ENCODE results near the gene TMTC2.

Gene TMTC2

DNA sequence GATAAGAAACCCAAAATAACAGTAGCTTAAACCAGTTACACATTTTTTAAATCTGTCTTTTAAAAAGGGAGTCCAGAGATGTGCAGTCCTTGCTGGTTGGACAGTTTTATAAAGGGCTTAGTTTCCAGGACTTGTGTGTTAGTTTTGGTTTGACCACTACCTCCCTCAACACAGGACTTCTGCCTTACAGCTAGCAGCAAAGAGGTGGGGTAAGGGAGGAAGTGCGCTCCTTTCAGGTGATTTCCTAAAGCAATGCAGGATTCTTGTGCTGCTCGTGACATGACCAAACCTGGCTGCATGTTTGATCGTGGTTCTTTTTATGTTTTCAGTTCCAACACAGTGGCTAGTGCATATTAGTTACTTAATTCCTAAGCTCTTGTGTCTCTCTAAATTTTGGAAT is 266.2 kb downstream of the TMTC2 start:
- Histone ChIP-seq H3K9me3 (ENCODE audit: insufficient read depth, low read depth, low read length) (no peaks in the 10 kb centered on the region), H3K36me3 (ENCODE audit: insufficient read depth, low read depth, low read length) (no peaks in the 10 kb centered on the region), H3K4me3 (ENCODE audit: low read length) (no peak overlapping the region), H3K27me3 (ENCODE audit: insufficient read depth, low read length) (no peaks in the 10 kb centered on the region), H3K4me1 (ENCODE audit: insufficient read depth, low read length) (no peaks in the 10 kb centered on the region), H3K27ac (ENCODE audit: low read length) (no peak overlapping the region), H3K9ac (ENCODE audit: low read depth, low read length) (no peak overlapping the region)

DNA sequence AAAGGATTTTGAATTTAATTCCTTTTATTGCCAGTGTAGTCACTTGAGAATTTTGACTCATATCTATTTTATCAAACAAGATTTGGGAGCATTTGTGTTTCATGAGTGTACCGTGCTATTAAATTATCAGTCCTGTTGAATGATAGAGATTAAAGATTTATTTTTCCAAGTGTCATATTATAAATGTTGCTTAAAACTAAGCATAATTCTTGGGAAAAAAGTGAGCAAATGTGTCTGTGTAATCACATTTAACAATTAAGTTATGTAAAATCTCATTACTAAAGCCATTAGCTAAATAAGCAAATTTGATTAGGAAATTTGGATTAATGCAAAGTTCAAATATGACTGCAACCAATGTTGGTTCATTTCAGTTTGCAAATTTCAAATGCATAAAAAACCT is 266.7 kb downstream of the TMTC2 start:
- Histone ChIP-seq H3K4me3 (ENCODE audit: low read length) (no peak overlapping the region), H3K9me3 (ENCODE audit: insufficient read depth, low read depth, low read length) (no peaks in the 10 kb centered on the region), H3K27me3 (ENCODE audit: insufficient read depth, low read length) (no peaks in the 10 kb centered on the region), H3K4me1 (ENCODE audit: insufficient read depth, low read length) (no peaks in the 10 kb centered on the region), H3K27ac (ENCODE audit: low read length) (no peak overlapping the region), H3K36me3 (ENCODE audit: insufficient read depth, low read depth, low read length) (no peaks in the 10 kb centered on the region), H3K9ac (ENCODE audit: low read depth, low read length) (no peak overlapping the region)

DNA sequence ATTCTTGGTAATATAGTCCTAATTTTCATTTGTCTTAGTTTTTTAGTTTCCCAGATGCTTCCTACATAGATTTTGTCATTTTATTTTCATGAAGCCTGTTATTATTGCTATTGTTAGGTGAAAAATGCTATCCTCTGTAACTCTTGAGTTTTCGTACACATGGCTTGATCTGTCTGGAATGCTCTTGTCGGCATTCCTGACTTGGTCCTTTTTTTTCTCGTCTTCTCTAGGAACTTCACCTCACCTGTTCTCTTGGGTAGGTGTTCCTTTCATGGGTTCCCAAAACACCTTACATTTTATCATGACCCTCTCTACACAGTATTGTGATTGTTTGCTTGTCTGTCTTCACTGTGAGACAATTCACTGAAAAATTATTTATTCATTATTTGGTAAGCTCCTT is 267.4 kb downstream of the TMTC2 start:
- no peak overlapping the region for H3K4me3 ChIP-seq (ENCODE audit: low read length)
- no peaks in the 10 kb centered on the region for H3K27me3 ChIP-seq (ENCODE audit: insufficient read depth, low read length)
- H3K4me1 ChIP-seq (ENCODE audit: insufficient read depth, low read length) = no peaks in the 10 kb centered on the region
- no peak overlapping the region for H3K9ac ChIP-seq (ENCODE audit: low read depth, low read length)
- no peak overlapping the region for H3K27ac ChIP-seq (ENCODE audit: low read length)
- H3K36me3 ChIP-seq (ENCODE audit: insufficient read depth, low read depth, low read length) = no peaks in the 10 kb centered on the region
- H3K9me3 ChIP-seq (ENCODE audit: insufficient read depth, low read depth, low read length) = no peaks in the 10 kb centered on the region

DNA sequence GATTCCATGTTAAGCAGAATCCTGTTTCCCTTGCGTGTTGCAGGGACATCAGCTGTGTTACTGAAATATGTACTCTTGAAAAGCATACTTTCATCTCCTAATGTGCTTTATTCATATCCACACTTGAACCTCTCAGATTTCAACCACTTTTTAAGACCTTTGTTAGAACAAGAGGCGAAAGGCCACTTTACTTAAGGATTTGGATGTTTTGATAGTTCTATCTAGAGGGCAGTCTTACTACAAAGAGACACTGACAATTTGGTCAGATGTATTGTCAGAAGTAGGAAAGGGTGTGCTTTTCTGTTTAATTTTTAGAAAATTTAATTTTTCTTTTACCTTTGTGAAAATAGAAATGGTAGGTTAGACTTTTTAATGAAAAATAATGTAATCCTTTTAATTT is 267.9 kb downstream of the TMTC2 start:
- Histone ChIP-seq H3K4me3 (ENCODE audit: low read length) (no peak overlapping the region), H3K4me1 (ENCODE audit: insufficient read depth, low read length) (no peaks in the 10 kb centered on the region), H3K9ac (ENCODE audit: low read depth, low read length) (no peak overlapping the region), H3K9me3 (ENCODE audit: insufficient read depth, low read depth, low read length) (no peaks in the 10 kb centered on the region), H3K27me3 (ENCODE audit: insufficient read depth, low read length) (no peaks in the 10 kb centered on the region), H3K36me3 (ENCODE audit: insufficient read depth, low read depth, low read length) (no peaks in the 10 kb centered on the region), H3K27ac (ENCODE audit: low read length) (no peak overlapping the region)

DNA sequence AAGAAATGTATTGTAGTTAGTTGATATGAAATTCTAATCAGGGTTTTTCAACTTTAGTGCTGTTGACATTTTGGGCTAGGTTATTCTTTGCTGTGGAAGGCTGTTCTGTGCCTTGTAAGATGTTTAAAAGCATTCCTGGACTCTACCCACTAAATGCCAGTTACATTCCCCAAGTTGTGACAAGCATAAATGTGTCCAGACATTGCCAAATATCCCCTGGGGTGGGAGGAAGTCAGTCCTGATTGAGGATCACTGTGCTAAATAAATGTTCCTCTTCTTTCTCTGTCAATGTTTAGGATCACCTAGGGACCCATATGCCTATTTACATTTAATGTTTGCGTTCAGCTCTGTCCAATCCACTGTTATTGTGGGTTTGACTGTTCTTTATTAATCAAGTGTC is 268.3 kb downstream of the TMTC2 start:
- Histone ChIP-seq H3K4me3 (ENCODE audit: low read length) (no peak overlapping the region), H3K36me3 (ENCODE audit: insufficient read depth, low read depth, low read length) (no peaks in the 10 kb centered on the region), H3K27me3 (ENCODE audit: insufficient read depth, low read length) (no peaks in the 10 kb centered on the region), H3K9ac (ENCODE audit: low read depth, low read length) (no peak overlapping the region), H3K27ac (ENCODE audit: low read length) (no peak overlapping the region), H3K4me1 (ENCODE audit: insufficient read depth, low read length) (no peaks in the 10 kb centered on the region), H3K9me3 (ENCODE audit: insufficient read depth, low read depth, low read length) (no peaks in the 10 kb centered on the region)

DNA sequence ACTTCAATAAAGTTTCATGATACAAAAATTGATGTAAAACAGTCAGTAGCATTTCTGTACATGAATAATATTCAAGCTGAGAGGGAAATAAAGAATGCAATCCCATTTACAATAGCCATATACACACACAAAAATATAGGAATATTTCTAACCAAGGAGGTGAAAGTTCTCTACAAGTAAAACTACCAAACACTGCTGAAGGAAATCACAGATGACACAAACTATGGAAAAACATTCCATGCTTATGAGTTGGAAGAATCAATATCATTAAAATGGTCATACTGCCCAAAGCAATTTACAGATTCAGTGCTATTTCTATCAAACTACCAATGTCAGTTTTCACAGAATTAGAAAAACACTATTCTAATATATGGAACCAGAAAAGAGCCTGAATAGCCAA is 272.3 kb downstream of the TMTC2 start:
- no peak overlapping the region for H3K4me3 ChIP-seq (ENCODE audit: low read length)
- H3K27ac ChIP-seq (ENCODE audit: low read length) = no peak overlapping the region
- H3K36me3 ChIP-seq (ENCODE audit: insufficient read depth, low read depth, low read length) = no peaks in the 10 kb centered on the region
- H3K4me1 ChIP-seq (ENCODE audit: insufficient read depth, low read length) = peaks cover 2% of the 10 kb centered on the region; the same call in 1 of the 2 replicates
- H3K9me3 ChIP-seq (ENCODE audit: insufficient read depth, low read depth, low read length) = no peaks in the 10 kb centered on the region
- H3K9ac ChIP-seq (ENCODE audit: low read depth, low read length) = no peak overlapping the region
- H3K27me3 ChIP-seq (ENCODE audit: insufficient read depth, low read length) = no peaks in the 10 kb centered on the region

DNA sequence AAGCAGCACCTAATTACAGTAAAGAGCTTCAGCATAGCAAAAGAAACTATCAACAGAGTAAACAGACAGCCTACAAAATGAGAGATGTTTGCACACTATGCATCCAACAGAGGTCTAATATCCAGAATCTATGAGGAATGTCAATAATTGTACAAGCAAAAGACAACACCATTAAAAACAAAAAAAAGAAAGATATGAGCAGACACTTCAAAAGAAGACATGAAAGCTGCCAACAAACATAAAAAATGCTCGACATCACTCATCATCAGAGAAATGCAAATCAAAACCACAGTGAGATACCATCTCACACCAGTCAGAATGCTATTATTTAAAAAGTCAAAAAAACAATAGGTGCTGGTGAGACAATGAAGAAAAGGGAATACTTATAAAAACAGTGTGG is 273.1 kb downstream of the TMTC2 start:
- Histone ChIP-seq H3K9me3 (ENCODE audit: insufficient read depth, low read depth, low read length) (no peaks in the 10 kb centered on the region), H3K27me3 (ENCODE audit: insufficient read depth, low read length) (no peaks in the 10 kb centered on the region), H3K4me1 (ENCODE audit: insufficient read depth, low read length) (peaks cover 6% of the 10 kb centered on the region; the same call in 1 of the 2 replicates), H3K27ac (ENCODE audit: low read length) (no peak overlapping the region), H3K9ac (ENCODE audit: low read depth, low read length) (no peak overlapping the region), H3K4me3 (ENCODE audit: low read length) (no peak overlapping the region), H3K36me3 (ENCODE audit: insufficient read depth, low read depth, low read length) (no peaks in the 10 kb centered on the region)

DNA sequence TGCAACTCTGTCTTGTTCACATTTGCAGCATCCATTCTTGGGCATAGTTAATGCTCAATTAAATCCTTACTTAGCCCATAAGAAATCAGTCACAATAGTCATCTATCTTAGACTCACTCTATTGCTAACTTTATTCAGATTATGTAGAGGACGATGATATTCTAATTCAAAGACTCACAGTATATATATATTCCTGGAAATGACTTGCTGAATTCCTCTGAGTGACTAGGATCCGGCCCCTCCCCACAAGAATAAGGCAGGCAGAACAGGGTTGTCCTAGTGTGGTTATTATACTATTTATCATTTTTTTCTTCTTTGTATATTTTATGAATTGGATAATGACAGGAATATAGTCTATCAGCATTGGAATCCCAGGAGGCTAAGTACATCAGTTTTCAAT is 275.1 kb downstream of the TMTC2 start:
- no peaks in the 10 kb centered on the region for H3K9me3 ChIP-seq (ENCODE audit: insufficient read depth, low read depth, low read length)
- no peaks in the 10 kb centered on the region for H3K36me3 ChIP-seq (ENCODE audit: insufficient read depth, low read depth, low read length)
- no peak overlapping the region for H3K27ac ChIP-seq (ENCODE audit: low read length)
- H3K4me1 ChIP-seq (ENCODE audit: insufficient read depth, low read length) = peaks cover 6% of the 10 kb centered on the region; the same call in 1 of the 2 replicates
- no peaks in the 10 kb centered on the region for H3K27me3 ChIP-seq (ENCODE audit: insufficient read depth, low read length)
- H3K9ac ChIP-seq (ENCODE audit: low read depth, low read length) = no peak overlapping the region
- H3K4me3 ChIP-seq (ENCODE audit: low read length) = no peak overlapping the region

DNA sequence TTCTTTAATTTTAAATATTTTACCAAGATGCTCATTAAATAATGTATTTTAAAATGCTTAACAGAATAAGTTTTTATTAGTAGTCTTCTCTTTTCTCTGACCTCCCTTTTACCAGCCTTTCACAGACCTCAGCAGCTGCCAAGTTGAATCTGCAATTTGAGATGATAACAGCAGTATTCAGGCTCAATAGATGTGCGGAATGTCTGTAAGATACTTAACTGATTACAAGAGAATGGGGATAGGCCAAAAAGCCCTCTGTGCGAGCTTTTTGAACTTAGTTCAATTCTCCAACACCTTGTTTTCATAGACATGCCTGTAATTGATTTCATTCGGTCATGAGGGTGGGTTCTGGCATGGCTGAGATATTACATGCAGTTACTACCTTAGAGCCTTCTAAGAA is 277.2 kb downstream of the TMTC2 start:
- H3K4me3 ChIP-seq (ENCODE audit: low read length) = no peak overlapping the region
- no peak overlapping the region for H3K27ac ChIP-seq (ENCODE audit: low read length)

DNA sequence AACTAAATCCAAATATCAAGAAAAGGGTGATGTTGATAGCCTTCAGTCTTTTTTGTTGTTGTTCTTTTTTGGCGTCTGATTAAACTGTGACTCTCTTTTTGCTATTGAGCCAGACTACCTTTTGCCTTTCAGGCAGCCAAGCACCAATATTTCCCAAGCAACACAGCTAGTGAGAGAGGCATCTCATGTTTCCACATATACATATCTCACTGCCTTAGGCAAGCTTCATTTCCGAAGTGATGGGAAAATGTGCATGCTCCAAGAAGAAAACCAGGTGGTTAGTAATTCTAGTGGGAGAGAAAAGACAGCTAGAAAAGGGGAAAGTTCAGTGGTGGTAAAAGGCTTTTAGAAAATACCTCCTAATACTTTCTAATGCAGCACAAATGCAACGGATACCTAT is 277.7 kb downstream of the TMTC2 start:
- no peaks in the 10 kb centered on the region for H3K9me3 ChIP-seq (ENCODE audit: insufficient read depth, low read depth, low read length)

More for the DNA sequence above, 277.2 kb downstream of the TMTC2 start:
- Histone ChIP-seq H3K27me3 (ENCODE audit: insufficient read depth, low read length) (no peaks in the 10 kb centered on the region), H3K4me1 (ENCODE audit: insufficient read depth, low read length) (peaks cover 6% of the 10 kb centered on the region; the same call in 1 of the 2 replicates), H3K9ac (ENCODE audit: low read depth, low read length) (no peak overlapping the region), H3K36me3 (ENCODE audit: insufficient read depth, low read depth, low read length) (no peaks in the 10 kb centered on the region), H3K9me3 (ENCODE audit: insufficient read depth, low read depth, low read length) (no peaks in the 10 kb centered on the region)

DNA sequence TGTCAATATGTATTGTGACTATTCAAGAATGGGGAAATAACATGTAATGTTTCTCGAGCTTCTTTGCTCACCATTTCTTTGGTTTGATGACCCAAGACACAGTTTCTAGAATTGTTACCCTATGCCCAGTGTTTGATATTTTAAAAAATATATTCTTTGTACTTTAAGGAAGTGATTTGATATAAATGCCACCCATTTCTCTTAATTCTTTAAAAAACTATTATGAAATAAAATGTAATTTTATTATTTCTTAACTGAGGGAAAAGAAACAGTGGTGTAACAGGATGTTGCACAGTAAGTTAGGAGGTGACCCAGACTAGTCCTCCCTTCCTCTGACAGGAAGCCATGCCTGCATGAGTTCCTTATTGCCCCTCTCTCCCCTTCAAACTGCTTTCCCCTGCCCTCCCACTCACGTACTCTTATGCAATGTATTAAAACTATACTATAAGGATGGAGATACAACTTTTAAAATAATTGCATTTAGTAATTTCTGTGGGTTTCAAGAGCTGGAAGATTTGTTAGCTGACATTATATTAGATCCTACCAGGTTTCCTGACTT is 279.4 kb downstream of the TMTC2 start:
- no peak overlapping the region for H3K27ac ChIP-seq (ENCODE audit: low read length)
- H3K9ac ChIP-seq (ENCODE audit: low read depth, low read length) = no peak overlapping the region
- no peak overlapping the region for H3K4me3 ChIP-seq (ENCODE audit: low read length)
- no peaks in the 10 kb centered on the region for H3K9me3 ChIP-seq (ENCODE audit: insufficient read depth, low read depth, low read length)
- H3K4me1 ChIP-seq (ENCODE audit: insufficient read depth, low read length) = peaks cover 6% of the 10 kb centered on the region; the same call in 1 of the 2 replicates
- no peaks in the 10 kb centered on the region for H3K36me3 ChIP-seq (ENCODE audit: insufficient read depth, low read depth, low read length)
- H3K27me3 ChIP-seq (ENCODE audit: insufficient read depth, low read length) = no peaks in the 10 kb centered on the region

More for the DNA sequence above, 277.7 kb downstream of the TMTC2 start:
- no peak overlapping the region for H3K4me3 ChIP-seq (ENCODE audit: low read length)
- H3K27me3 ChIP-seq (ENCODE audit: insufficient read depth, low read length) = no peaks in the 10 kb centered on the region
- peaks cover 6% of the 10 kb centered on the region; the same call in 1 of the 2 replicates for H3K4me1 ChIP-seq (ENCODE audit: insufficient read depth, low read length)
- H3K27ac ChIP-seq (ENCODE audit: low read length) = no peak overlapping the region
- H3K9ac ChIP-seq (ENCODE audit: low read depth, low read length) = no peak overlapping the region
- no peaks in the 10 kb centered on the region for H3K36me3 ChIP-seq (ENCODE audit: insufficient read depth, low read depth, low read length)

DNA sequence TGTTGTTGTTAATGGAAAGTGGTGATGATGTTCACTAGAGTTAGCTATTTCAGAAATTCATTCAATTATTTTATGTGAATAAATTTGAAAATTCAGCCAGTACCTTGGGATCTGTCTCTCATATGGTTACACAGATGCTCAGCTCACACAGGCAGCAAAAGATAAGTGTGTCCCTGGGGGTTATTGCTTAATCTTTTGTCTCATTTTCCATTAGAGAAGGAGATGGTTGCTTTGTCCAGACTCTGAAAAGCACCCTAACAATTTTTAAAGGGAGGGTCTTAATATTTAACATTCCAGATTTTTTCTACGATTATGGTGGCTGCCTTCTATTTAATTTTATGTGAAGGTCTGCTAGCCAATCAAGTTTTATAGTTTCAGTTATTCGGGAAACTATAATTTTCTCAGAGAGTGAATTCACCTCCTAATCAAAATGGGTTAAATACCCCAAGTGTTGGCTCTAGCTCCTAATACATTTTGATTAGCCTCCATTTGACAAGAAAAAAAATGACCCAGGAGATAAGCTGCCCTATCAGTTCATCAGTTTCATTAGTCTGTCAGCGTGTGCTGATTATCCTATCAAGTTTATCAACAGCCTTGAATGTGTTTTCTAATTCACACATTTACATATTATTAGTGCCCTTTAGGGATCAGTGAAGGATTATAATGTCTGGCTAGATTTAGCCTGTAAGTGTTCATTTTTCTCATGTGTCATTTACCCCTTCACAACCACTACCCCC is 282.1 kb downstream of the TMTC2 start:
- H3K27ac ChIP-seq (ENCODE audit: low read length) = no peak overlapping the region
- H3K4me1 ChIP-seq (ENCODE audit: insufficient read depth, low read length) = peaks cover 5% of the 10 kb centered on the region; the same call in 1 of the 2 replicates
- H3K27me3 ChIP-seq (ENCODE audit: insufficient read depth, low read length) = no peaks in the 10 kb centered on the region

More for the DNA sequence above, 282.1 kb downstream of the TMTC2 start:
- Histone ChIP-seq H3K4me3 (ENCODE audit: low read length) (no peak overlapping the region), H3K9ac (ENCODE audit: low read depth, low read length) (no peak overlapping the region), H3K36me3 (ENCODE audit: insufficient read depth, low read depth, low read length) (no peaks in the 10 kb centered on the region), H3K9me3 (ENCODE audit: insufficient read depth, low read depth, low read length) (no peaks in the 10 kb centered on the region)

Measured in iPS-20b (cell line).